ENCODE results near the gene ZACN.

ZACN gene

DNA sequence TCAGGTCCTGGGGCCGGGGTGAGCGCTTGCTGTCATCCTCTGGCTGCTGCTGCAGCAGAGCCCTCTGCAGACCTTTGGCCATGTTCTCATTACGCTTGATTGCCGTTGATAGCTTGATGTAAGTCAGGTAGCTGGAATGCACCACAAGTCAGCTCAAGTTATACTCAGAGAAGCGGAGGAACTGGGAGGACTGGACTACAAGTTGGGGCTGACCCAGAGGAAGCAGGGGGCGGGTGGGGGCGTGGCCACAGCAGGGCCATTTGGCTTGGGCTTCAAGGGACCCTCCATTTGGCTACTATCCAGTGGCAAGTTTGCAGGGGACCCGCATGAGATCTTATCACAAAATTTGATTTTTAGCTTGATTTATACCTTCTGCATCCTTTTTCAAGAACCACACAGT, 32.9 kb upstream of the ZACN start:
- H2AK5ac ChIP-seq (ENCODE audit: low read length) = no peak overlapping the region
- H3K27me3 ChIP-seq (ENCODE audit: insufficient read depth, low read length, poor library complexity) = no peaks in the 10 kb centered on the region
- H3K4me3 ChIP-seq (ENCODE audit: low read length) = no peak overlapping the region
- H3K36me3 ChIP-seq (ENCODE audit: control insufficient read depth, insufficient read depth, low read length) = peaks cover 31% of the 10 kb centered on the region
- no peak overlapping the region for H3K56ac ChIP-seq (ENCODE audit: low read length)
- H2BK15ac ChIP-seq (replicated peaks; ENCODE audit: low read depth) = no peak overlapping the region
- no peaks in the 10 kb centered on the region for H3K4me1 ChIP-seq (ENCODE audit: control insufficient read depth, low read depth, low read length)
- no peak overlapping the region for H3K27ac ChIP-seq (ENCODE audit: low read depth, low read length)
- no peak for DNase-seq
- WGBS (ENCODE audit: extremely low coverage, insufficient coverage, low lambda C conversion rate) = no CpG with 5 or more reads among the region's 8 CpGs
- no peak overlapping the region for H2BK120ac ChIP-seq (ENCODE audit: low read depth, low read length)
- H3K9ac ChIP-seq (ENCODE audit: low read length) = no peak overlapping the region
- no peak overlapping the region for H3K23ac ChIP-seq (ENCODE audit: low read length)
- no peak overlapping the region for H4K8ac ChIP-seq (ENCODE audit: low read depth, low read length)
- H3K18ac ChIP-seq (ENCODE audit: low read length) = no peak overlapping the region
- H3K79me1 ChIP-seq (ENCODE audit: low read length) = peaks cover 1% of the 10 kb centered on the region
- H2BK5ac ChIP-seq (ENCODE audit: low read length) = no peak overlapping the region
- no peak overlapping the region for H3K4ac ChIP-seq (ENCODE audit: low read depth, low read length)
- no peak overlapping the region for H3K4me2 ChIP-seq (ENCODE audit: low read length)
- no peak overlapping the region for H4K5ac ChIP-seq (ENCODE audit: low read length)
- no peaks in the 10 kb centered on the region for H3K79me2 ChIP-seq (ENCODE audit: control insufficient read depth, insufficient read depth, low read length)

DNA sequence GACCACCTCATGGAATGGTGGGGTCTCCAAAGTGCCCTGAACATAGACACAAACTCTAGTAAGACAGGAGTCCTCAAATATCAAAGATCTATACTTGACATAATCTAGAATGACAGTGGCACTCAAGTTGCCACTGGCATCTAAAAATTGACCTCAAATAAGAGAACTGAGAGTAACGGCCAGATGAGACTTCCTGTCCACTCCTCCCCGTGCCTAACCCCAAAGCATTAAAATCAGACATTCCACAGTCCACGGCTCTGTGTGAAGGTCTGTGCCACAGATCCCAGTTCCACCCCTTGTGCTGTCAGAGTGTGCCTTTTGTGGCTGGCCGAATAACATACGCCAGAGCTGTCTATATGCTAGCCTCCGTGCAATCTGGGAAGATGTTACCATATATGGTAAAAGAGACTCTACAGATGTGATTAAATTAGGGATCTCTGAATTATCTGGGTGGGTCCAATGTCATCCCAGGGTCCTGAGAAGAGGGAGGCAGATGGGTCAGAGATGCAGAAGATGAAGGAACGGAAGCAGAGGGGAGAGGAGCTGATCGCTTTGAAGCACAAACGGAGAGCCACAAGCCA, 30.9 kb upstream of the ZACN start:
- no peak for DNase-seq
- Histone ChIP-seq H3K36me3 (ENCODE audit: control insufficient read depth, insufficient read depth, low read length) (peaks cover 27% of the 10 kb centered on the region), H2BK120ac (ENCODE audit: low read depth, low read length) (no peak overlapping the region), H4K5ac (ENCODE audit: low read length) (no peak overlapping the region), H2BK15ac (replicated peaks; ENCODE audit: low read depth) (no peak overlapping the region), H3K9ac (ENCODE audit: low read length) (no peak overlapping the region), H3K27me3 (ENCODE audit: insufficient read depth, low read length, poor library complexity) (no peaks in the 10 kb centered on the region), H4K8ac (ENCODE audit: low read depth, low read length) (no peak overlapping the region), H2AK5ac (ENCODE audit: low read length) (no peak overlapping the region), H3K23ac (ENCODE audit: low read length) (no peak overlapping the region), H3K79me2 (ENCODE audit: control insufficient read depth, insufficient read depth, low read length) (no peaks in the 10 kb centered on the region), H3K56ac (ENCODE audit: low read length) (no peak overlapping the region), H3K79me1 (ENCODE audit: low read length) (peaks cover 1% of the 10 kb centered on the region), H3K18ac (ENCODE audit: low read length) (no peak overlapping the region), H3K4me3 (ENCODE audit: low read length) (no peak overlapping the region), H3K4ac (ENCODE audit: low read depth, low read length) (no peak overlapping the region), H3K4me1 (ENCODE audit: control insufficient read depth, low read depth, low read length) (no peaks in the 10 kb centered on the region), H3K27ac (ENCODE audit: low read depth, low read length) (no peak overlapping the region), H3K4me2 (ENCODE audit: low read length) (no peak overlapping the region), H2BK5ac (ENCODE audit: low read length) (no peak overlapping the region)
- WGBS (ENCODE audit: extremely low coverage, insufficient coverage, low lambda C conversion rate) = no CpG with 5 or more reads among the region's 9 CpGs

GRCh38 chr17:76048711-76049110, 30.3 kb upstream of the ZACN start:
- no CpG with 5 or more reads among the region's 9 CpGs for WGBS (ENCODE audit: extremely low coverage, insufficient coverage, low lambda C conversion rate)
- Histone ChIP-seq H3K9ac (ENCODE audit: low read length) (no peak overlapping the region), H3K4ac (ENCODE audit: low read depth, low read length) (no peak overlapping the region), H3K4me1 (ENCODE audit: control insufficient read depth, low read depth, low read length) (no peaks in the 10 kb centered on the region), H2BK120ac (ENCODE audit: low read depth, low read length) (no peak overlapping the region), H4K8ac (ENCODE audit: low read depth, low read length) (no peak overlapping the region), H3K79me1 (ENCODE audit: low read length) (peaks cover 1% of the 10 kb centered on the region), H3K27ac (ENCODE audit: low read depth, low read length) (no peak overlapping the region), H2AK5ac (ENCODE audit: low read length) (no peak overlapping the region), H3K4me3 (ENCODE audit: low read length) (no peak overlapping the region), H2BK15ac (replicated peaks; ENCODE audit: low read depth) (no peak overlapping the region), H3K23ac (ENCODE audit: low read length) (no peak overlapping the region), H3K27me3 (ENCODE audit: insufficient read depth, low read length, poor library complexity) (no peaks in the 10 kb centered on the region), H3K4me2 (ENCODE audit: low read length) (no peak overlapping the region), H3K79me2 (ENCODE audit: control insufficient read depth, insufficient read depth, low read length) (no peaks in the 10 kb centered on the region), H2BK5ac (ENCODE audit: low read length) (no peak overlapping the region), H3K36me3 (ENCODE audit: control insufficient read depth, insufficient read depth, low read length) (peaks cover 22% of the 10 kb centered on the region), H4K5ac (ENCODE audit: low read length) (no peak overlapping the region), H3K56ac (ENCODE audit: low read length) (no peak overlapping the region), H3K18ac (ENCODE audit: low read length) (no peak overlapping the region)
- peak; percentile 82 for DNase-seq

GRCh38 chr17:76049239-76049638, 29.7 kb upstream of the ZACN start:
- Histone ChIP-seq H4K8ac (ENCODE audit: low read depth, low read length) (no peak overlapping the region), H2BK15ac (replicated peaks; ENCODE audit: low read depth) (no peak overlapping the region), H3K79me1 (ENCODE audit: low read length) (peaks cover 1% of the 10 kb centered on the region), H3K27ac (ENCODE audit: low read depth, low read length) (no peak overlapping the region), H3K9ac (ENCODE audit: low read length) (no peak overlapping the region), H3K36me3 (ENCODE audit: control insufficient read depth, insufficient read depth, low read length) (peaks cover 21% of the 10 kb centered on the region), H4K5ac (ENCODE audit: low read length) (no peak overlapping the region), H3K18ac (ENCODE audit: low read length) (no peak overlapping the region), H3K4ac (ENCODE audit: low read depth, low read length) (no peak overlapping the region), H3K56ac (ENCODE audit: low read length) (no peak overlapping the region), H3K4me1 (ENCODE audit: control insufficient read depth, low read depth, low read length) (no peaks in the 10 kb centered on the region), H2AK5ac (ENCODE audit: low read length) (no peak overlapping the region), H3K4me2 (ENCODE audit: low read length) (no peak overlapping the region), H3K27me3 (ENCODE audit: insufficient read depth, low read length, poor library complexity) (no peaks in the 10 kb centered on the region), H3K23ac (ENCODE audit: low read length) (no peak overlapping the region), H2BK5ac (ENCODE audit: low read length) (no peak overlapping the region), H2BK120ac (ENCODE audit: low read depth, low read length) (no peak overlapping the region), H3K79me2 (ENCODE audit: control insufficient read depth, insufficient read depth, low read length) (no peaks in the 10 kb centered on the region), H3K4me3 (ENCODE audit: low read length) (no peak overlapping the region)
- DNase-seq = no peak
- WGBS (ENCODE audit: extremely low coverage, insufficient coverage, low lambda C conversion rate) = no CpG with 5 or more reads among the region's 3 CpGs

DNA sequence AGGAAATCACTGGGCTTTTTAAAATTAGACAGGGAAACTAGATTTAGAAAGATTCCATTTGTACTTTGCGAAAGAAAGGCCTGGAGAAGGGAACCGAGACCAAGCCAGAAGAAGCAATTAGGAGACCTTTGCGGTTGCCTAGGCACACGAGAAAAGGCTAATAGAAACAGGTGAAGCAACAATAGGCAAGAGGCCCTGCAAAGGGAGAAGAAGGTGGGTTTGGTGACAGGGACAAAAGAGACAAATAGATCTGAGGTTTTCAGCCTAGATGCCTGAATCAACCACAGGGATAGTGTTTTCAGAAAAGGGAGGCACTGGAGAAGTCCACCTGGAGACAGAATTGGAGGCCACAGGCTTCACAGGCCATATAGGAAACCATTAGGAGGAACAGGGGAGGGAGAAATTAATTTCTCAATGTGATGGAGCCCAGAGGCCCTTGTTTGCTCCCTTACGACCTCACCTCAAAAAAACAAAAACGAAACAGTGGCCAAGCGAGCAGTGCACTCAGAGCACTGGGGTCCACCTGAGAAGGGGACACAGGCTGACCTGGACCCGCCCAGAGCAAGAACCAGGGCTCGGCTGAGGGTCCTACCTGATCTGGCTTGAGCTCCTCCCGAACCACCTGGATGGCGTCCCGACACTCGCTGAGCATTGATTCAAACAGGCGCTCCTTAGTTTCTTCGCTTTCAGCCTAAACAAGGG, 29.0 kb upstream of the ZACN start:
- no peak overlapping the region for H3K9ac ChIP-seq (ENCODE audit: low read length)
- no peak overlapping the region for H2BK120ac ChIP-seq (ENCODE audit: low read depth, low read length)
- H3K23ac ChIP-seq (ENCODE audit: low read length) = no peak overlapping the region
- H3K4ac ChIP-seq (ENCODE audit: low read depth, low read length) = no peak overlapping the region
- H3K27ac ChIP-seq (ENCODE audit: low read depth, low read length) = no peak overlapping the region
- no peaks in the 10 kb centered on the region for H3K79me2 ChIP-seq (ENCODE audit: control insufficient read depth, insufficient read depth, low read length)
- no peak for DNase-seq
- H2BK5ac ChIP-seq (ENCODE audit: low read length) = no peak overlapping the region
- no CpG with 5 or more reads among the region's 15 CpGs for WGBS (ENCODE audit: extremely low coverage, insufficient coverage, low lambda C conversion rate)
- no peak overlapping the region for H3K4me3 ChIP-seq (ENCODE audit: low read length)
- H4K8ac ChIP-seq (ENCODE audit: low read depth, low read length) = no peak overlapping the region
- peaks cover 1% of the 10 kb centered on the region for H3K79me1 ChIP-seq (ENCODE audit: low read length)
- no peaks in the 10 kb centered on the region for H3K27me3 ChIP-seq (ENCODE audit: insufficient read depth, low read length, poor library complexity)
- no peak overlapping the region for H2AK5ac ChIP-seq (ENCODE audit: low read length)
- no peak overlapping the region for H3K18ac ChIP-seq (ENCODE audit: low read length)
- no peak overlapping the region for H4K5ac ChIP-seq (ENCODE audit: low read length)
- peaks cover 18% of the 10 kb centered on the region for H3K36me3 ChIP-seq (ENCODE audit: control insufficient read depth, insufficient read depth, low read length)
- H3K56ac ChIP-seq (ENCODE audit: low read length) = no peak overlapping the region
- no peak overlapping the region for H3K4me2 ChIP-seq (ENCODE audit: low read length)
- H3K4me1 ChIP-seq (ENCODE audit: control insufficient read depth, low read depth, low read length) = no peaks in the 10 kb centered on the region
- no peak overlapping the region for H2BK15ac ChIP-seq (replicated peaks; ENCODE audit: low read depth)

All from mesendoderm (in vitro differentiated cells).